B cell (primary cell): Measurements from ENCODE around the gene TRPM2.

Experiments
- EZH2 ChIP-seq: IDR thresholded peaks from 2 replicates; pipeline ENCODE4 v1.6.1; 2012; ENCODE audit warnings: borderline replicate concordance, low read depth, mild to moderate bottlenecking, moderate library complexity, low read length; ENCODE audit not compliant: insufficient read depth, poor library complexity, severe bottlenecking
- TF ChIP-seq, protein P1 (sequence below): fragments of 200-600 bp; IDR thresholded peaks from one replicate; pipeline ENCODE4 v1.8.0; 2022; ENCODE audit warnings: antibody characterized with exemption, mild to moderate bottlenecking

DNA sequence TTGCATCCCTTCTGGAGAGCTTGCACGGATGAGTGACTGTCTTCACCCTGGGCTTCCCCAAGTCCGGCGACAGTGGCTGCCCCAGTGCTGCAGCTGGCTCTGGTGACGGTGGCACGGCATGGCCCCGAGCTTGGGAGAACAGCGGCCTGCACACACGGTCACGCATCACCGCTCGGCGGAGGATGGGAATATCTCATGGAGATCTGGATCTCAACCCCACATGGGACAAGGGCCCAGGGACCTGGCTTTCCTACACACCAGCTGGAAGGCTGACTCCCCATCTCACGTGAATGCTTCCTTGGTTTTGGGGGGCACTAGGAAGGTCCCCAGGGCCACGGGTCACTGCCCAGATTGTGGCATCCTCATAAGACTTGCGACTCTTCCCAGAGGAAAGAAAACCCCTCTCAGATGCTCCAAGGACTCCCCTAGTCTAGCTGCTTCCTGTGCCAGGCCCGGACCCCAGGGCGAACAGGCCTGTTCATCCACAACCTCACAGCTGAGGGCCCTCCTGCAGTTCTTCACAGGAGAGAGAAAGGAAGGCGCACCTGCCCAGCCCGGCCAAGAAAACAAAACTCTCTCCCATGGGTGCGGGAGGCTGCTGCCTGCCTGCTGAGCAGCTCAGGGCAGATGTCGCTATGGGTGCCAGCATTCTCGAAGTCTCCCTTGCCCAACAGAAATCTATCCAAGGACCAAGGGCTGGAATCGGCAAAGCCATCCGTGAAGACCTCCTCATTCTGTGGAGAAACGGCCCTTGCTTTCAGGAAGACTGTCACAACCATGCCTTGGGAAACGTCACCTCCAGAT is 24.1 kb upstream of the TRPM2 start:
- TF ChIP-seq EZH2: no peak
- TF ChIP-seq, protein P1, sequence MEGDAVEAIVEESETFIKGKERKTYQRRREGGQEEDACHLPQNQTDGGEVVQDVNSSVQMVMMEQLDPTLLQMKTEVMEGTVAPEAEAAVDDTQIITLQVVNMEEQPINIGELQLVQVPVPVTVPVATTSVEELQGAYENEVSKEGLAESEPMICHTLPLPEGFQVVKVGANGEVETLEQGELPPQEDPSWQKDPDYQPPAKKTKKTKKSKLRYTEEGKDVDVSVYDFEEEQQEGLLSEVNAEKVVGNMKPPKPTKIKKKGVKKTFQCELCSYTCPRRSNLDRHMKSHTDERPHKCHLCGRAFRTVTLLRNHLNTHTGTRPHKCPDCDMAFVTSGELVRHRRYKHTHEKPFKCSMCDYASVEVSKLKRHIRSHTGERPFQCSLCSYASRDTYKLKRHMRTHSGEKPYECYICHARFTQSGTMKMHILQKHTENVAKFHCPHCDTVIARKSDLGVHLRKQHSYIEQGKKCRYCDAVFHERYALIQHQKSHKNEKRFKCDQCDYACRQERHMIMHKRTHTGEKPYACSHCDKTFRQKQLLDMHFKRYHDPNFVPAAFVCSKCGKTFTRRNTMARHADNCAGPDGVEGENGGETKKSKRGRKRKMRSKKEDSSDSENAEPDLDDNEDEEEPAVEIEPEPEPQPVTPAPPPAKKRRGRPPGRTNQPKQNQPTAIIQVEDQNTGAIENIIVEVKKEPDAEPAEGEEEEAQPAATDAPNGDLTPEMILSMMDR: no peak
